Measurements from ENCODE around the gene MLLT3.

Gene MLLT3

DNA sequence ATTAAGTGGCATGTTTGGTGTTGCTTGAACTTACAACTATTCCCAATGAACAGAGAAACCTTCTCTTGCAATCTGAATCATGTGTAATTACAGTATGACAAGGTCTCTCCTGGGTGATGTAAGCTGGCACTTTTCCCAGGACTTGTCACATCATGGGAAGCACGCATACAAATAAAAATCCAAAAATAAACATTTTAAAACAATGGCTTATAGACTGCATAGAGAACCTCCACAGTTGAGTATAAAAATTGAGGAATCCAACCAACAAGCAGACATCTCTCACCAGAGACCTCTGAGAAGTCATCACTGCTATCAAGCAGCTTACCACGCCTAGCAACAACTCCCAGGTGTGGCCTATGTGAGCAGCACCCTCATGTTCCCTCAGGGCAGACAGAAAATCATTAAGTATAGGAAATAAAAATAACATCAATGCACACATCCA lies 3.9 kb downstream of the MLLT3 start:
- Histone ChIP-seq H3K4me3 (ENCODE audit: severe bottlenecking) (no peak overlapping the region), H3K27ac (ENCODE audit: poor library complexity, severe bottlenecking) (no peak overlapping the region), H3K36me3 (ENCODE audit: low read depth) (no peaks in the 10 kb centered on the region), H3K27me3 (ENCODE audit: insufficient read depth, poor library complexity, severe bottlenecking) (no peaks in the 10 kb centered on the region), H3K4me1 (ENCODE audit: insufficient read depth, poor library complexity, severe bottlenecking) (peaks cover 27% of the 10 kb centered on the region), H3K9me3 (ENCODE audit: severe bottlenecking) (no peaks in the 10 kb centered on the region)
- DNase-seq (ENCODE audit: low spot score) (no peak), ATAC-seq (ENCODE audit: low read depth) (peak; percentile 31)
- TF ChIP-seq, protein P1, sequence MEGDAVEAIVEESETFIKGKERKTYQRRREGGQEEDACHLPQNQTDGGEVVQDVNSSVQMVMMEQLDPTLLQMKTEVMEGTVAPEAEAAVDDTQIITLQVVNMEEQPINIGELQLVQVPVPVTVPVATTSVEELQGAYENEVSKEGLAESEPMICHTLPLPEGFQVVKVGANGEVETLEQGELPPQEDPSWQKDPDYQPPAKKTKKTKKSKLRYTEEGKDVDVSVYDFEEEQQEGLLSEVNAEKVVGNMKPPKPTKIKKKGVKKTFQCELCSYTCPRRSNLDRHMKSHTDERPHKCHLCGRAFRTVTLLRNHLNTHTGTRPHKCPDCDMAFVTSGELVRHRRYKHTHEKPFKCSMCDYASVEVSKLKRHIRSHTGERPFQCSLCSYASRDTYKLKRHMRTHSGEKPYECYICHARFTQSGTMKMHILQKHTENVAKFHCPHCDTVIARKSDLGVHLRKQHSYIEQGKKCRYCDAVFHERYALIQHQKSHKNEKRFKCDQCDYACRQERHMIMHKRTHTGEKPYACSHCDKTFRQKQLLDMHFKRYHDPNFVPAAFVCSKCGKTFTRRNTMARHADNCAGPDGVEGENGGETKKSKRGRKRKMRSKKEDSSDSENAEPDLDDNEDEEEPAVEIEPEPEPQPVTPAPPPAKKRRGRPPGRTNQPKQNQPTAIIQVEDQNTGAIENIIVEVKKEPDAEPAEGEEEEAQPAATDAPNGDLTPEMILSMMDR (IDR thresholded peaks at IDR 0.05; ENCODE audit: poor library complexity, severe bottlenecking): no peak

DNA sequence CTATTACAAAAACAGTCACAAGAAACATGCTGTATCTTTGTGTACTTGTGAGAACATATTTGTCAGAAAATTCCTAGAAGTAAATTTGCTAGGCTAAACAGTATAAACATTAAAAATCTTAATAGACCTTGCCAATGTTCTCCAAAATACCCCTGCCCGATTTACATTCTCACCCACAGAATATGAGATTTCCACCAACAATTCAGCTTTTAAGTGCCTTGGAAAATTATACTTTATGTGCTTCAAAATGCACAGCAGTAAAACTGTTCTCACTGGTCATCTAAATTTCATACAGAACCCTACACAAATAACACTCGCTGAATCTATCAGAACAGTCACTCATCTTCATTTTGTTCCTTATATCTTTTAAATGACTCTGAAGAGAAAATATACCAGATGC lies 5.5 kb downstream of the MLLT3 start:
- Histone ChIP-seq H3K4me1 (ENCODE audit: insufficient read depth, poor library complexity, severe bottlenecking) (peaks cover 38% of the 10 kb centered on the region), H3K36me3 (ENCODE audit: low read depth) (no peaks in the 10 kb centered on the region), H3K27me3 (ENCODE audit: insufficient read depth, poor library complexity, severe bottlenecking) (no peaks in the 10 kb centered on the region), H3K4me3 (ENCODE audit: severe bottlenecking) (no peak overlapping the region), H3K27ac (ENCODE audit: poor library complexity, severe bottlenecking) (no peak overlapping the region), H3K9me3 (ENCODE audit: severe bottlenecking) (no peaks in the 10 kb centered on the region)
- DNase-seq (ENCODE audit: low spot score) (no peak), ATAC-seq (ENCODE audit: low read depth) (no peak)
- TF ChIP-seq, protein P1 (IDR thresholded peaks at IDR 0.05; ENCODE audit: poor library complexity, severe bottlenecking): no peak

DNA sequence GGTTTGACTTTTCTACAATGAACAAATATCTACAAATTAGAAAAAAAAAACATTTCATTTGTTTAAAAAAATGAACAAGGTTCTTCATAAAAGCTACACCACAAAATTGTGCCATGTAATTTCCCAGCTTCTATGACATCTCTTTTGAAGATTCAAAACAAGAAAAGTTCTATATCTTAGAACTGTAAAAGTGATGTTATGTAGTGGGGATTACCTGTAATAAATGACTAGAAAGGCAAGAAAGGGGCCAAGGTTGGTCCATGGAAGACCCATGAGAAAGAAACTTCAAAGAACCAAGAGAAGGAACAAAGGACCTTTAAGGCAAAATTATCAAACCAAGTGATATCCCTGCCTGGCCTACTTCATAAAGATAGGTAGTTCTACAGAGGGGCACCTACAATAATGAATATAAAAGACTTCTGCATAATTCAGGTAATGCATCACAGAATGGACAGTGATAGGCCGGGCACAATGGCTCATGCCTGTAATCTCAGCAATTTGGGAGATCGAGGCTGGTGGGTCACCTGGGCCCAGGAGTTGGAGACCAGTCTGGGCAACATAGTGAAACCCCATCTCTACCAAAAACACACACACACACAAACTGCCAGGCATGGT lies 7.6 kb downstream of the MLLT3 start:
- DNase-seq (ENCODE audit: low spot score) (no peak), ATAC-seq (ENCODE audit: low read depth) (no peak)
- Histone ChIP-seq H3K4me1 (ENCODE audit: insufficient read depth, poor library complexity, severe bottlenecking) (peaks cover 54% of the 10 kb centered on the region), H3K27me3 (ENCODE audit: insufficient read depth, poor library complexity, severe bottlenecking) (no peaks in the 10 kb centered on the region), H3K4me3 (ENCODE audit: severe bottlenecking) (no peak overlapping the region), H3K9me3 (ENCODE audit: severe bottlenecking) (no peaks in the 10 kb centered on the region), H3K36me3 (ENCODE audit: low read depth) (no peaks in the 10 kb centered on the region), H3K27ac (ENCODE audit: poor library complexity, severe bottlenecking) (no peak overlapping the region)
- TF ChIP-seq, protein P1 (IDR thresholded peaks at IDR 0.05; ENCODE audit: poor library complexity, severe bottlenecking): no peak

DNA sequence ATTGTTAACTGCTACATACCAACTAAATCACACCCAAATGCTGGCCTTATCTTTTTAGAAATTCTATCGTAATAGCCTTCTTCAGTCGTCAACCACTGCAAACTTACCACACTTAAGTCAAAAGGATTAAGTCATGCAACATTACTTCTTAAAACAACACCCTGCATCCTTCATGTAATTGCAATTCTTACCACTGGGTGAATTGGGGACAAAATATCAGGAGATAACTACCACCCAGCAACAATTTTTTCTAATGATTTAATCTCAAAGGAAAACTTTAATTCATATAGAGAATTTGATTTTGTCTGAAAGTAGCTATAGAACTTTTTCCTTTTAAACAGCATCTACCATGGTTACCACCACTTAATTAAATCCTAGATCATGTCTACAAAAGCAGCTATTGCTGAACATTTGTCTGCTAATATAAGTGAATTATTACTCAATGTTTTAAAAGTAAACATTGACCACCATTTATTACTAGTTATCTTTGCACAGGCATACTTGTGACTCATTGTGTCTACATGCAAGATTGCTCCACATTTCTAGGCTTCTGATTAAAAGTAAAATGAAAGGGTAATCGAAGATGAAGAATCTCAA lies 10.5 kb downstream of the MLLT3 start:
- peaks cover 43% of the 10 kb centered on the region for H3K4me1 ChIP-seq (ENCODE audit: insufficient read depth, poor library complexity, severe bottlenecking)
- H3K27ac ChIP-seq (ENCODE audit: poor library complexity, severe bottlenecking): peak overlapping the region; percentile 65
- DNase-seq (ENCODE audit: low spot score) (no peak), ATAC-seq (ENCODE audit: low read depth) (peak; percentile 88)
- H3K27me3 ChIP-seq (ENCODE audit: insufficient read depth, poor library complexity, severe bottlenecking): no peaks in the 10 kb centered on the region
- H3K36me3 ChIP-seq (ENCODE audit: low read depth): no peaks in the 10 kb centered on the region
- TF ChIP-seq, protein P1 (IDR thresholded peaks at IDR 0.05; ENCODE audit: poor library complexity, severe bottlenecking): peak; percentile 70
- H3K9me3 ChIP-seq (ENCODE audit: severe bottlenecking): no peaks in the 10 kb centered on the region
- H3K4me3 ChIP-seq (ENCODE audit: severe bottlenecking): no peak overlapping the region

DNA sequence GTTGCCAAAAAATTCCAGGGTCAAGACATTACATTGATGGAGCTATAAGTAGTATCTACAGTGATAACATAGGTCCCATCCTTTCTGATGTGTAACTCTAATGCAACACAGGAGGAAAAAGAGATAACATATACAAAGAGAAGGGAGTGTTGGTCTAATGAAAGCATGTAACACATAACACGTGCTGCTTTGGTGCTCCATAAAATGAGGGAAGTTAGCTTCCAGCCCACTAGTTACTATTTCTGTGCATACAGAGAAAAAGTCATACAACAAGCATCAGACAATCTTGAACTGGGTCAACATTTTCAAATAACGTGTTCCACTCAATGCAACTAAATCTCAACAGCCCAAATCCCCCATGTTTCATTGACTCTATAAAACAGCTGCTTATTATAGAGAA lies 11.7 kb downstream of the MLLT3 start:
- TF ChIP-seq, protein P1 (IDR thresholded peaks at IDR 0.05; ENCODE audit: poor library complexity, severe bottlenecking): no peak
- peaks cover 48% of the 10 kb centered on the region for H3K4me1 ChIP-seq (ENCODE audit: insufficient read depth, poor library complexity, severe bottlenecking)
- DNase-seq (ENCODE audit: low spot score): no peak

More for the DNA sequence above, 11.7 kb downstream of the MLLT3 start:
- Histone ChIP-seq H3K36me3 (ENCODE audit: low read depth) (no peaks in the 10 kb centered on the region), H3K4me3 (ENCODE audit: severe bottlenecking) (no peak overlapping the region), H3K27ac (ENCODE audit: poor library complexity, severe bottlenecking) (peak overlapping the region; percentile 65), H3K9me3 (ENCODE audit: severe bottlenecking) (no peaks in the 10 kb centered on the region), H3K27me3 (ENCODE audit: insufficient read depth, poor library complexity, severe bottlenecking) (no peaks in the 10 kb centered on the region)
- no peak for ATAC-seq (ENCODE audit: low read depth)

All from RWPE2 (cell line).